Neural progenitor cell (in vitro differentiated cells): Measurements from ENCODE around the gene PARD3B. TPM values are rescaled to one million over a fixed set of nuclear protein-coding genes. Genes with fewer than 3 reads are reported as not detected.

ENCODE experiments used
- DNase-seq: peaks from one replicate; pipeline ENCODE4 v3.0.0-alpha.2; 2016; ENCODE audit warnings: low spot score
- H2AFZ ChIP-seq: fragments of 200-600 bp; sonication (generic); replicated peaks from 2 replicates; pipeline ENCODE4 v1.6.1; 2016; ENCODE audit warnings: antibody characterized with exemption
- H3F3A ChIP-seq: fragments of 200-600 bp; sonication (generic); 2 replicates; pipeline ENCODE4 v1.6.1; 2016; ENCODE audit warnings: antibody characterized with exemption, low read depth
- H3K27ac ChIP-seq: fragments of 200-600 bp; sonication (generic); 2 replicates; pipeline ENCODE4 v1.5.1; 2016; ENCODE audit warnings: mild to moderate bottlenecking
- H3K27me3 ChIP-seq: fragments of 200-600 bp; sonication (generic); 2 replicates; pipeline ENCODE4 v1.6.1; 2016; ENCODE audit warnings: mild to moderate bottlenecking, moderate library complexity
- H3K36me3 ChIP-seq: fragments of 200-600 bp; sonication (generic); 2 replicates; pipeline ENCODE4 v1.5.1; 2016
- H3K4me1 ChIP-seq: fragments of 200-600 bp; sonication (generic); 2 replicates; pipeline ENCODE4 v1.6.1; 2016; ENCODE audit warnings: mixed run types
- H3K4me2 ChIP-seq: fragments of 200-600 bp; sonication (generic); 2 replicates; pipeline ENCODE4 v1.6.1; 2016
- H3K4me3 ChIP-seq: fragments of 200-600 bp; sonication (generic); 2 replicates; pipeline ENCODE4 v1.5.1; 2016
- H3K79me2 ChIP-seq: fragments of 200-600 bp; sonication (generic); 2 replicates; pipeline ENCODE4 v1.6.1; 2016; ENCODE audit warnings: low read depth
- H3K9ac ChIP-seq: fragments of 200-600 bp; sonication (generic); 2 replicates; pipeline ENCODE4 v1.6.1; 2016
- H3K9me3 ChIP-seq: fragments of 200-600 bp; sonication (generic); 2 replicates; pipeline ENCODE4 v1.5.1; 2016; ENCODE audit warnings: low read depth
- H4K20me1 ChIP-seq: fragments of 200-600 bp; sonication (generic); 2 replicates; pipeline ENCODE4 v1.6.1; 2016; ENCODE audit warnings: low read depth
- H3K27ac Mint-ChIP-seq: 3 replicates; pipeline ENCODE4 v1.8.0; 2021; ENCODE audit warnings: mixed read lengths
- H3K27me3 Mint-ChIP-seq: 2 replicates; pipeline ENCODE4 v1.8.0; 2022; ENCODE audit warnings: low read depth, mild to moderate bottlenecking, inconsistent platforms, moderate library complexity, mixed read lengths; ENCODE audit not compliant: insufficient read depth
- H3K36me3 Mint-ChIP-seq: 3 replicates; pipeline ENCODE4 v1.8.0; 2021; ENCODE audit warnings: mixed read lengths
- H3K4me1 Mint-ChIP-seq: 3 replicates; pipeline ENCODE4 v1.8.0; 2021; ENCODE audit warnings: mixed read lengths
- H3K4me3 Mint-ChIP-seq: 3 replicates; pipeline ENCODE4 v1.8.0; 2021; ENCODE audit warnings: mild to moderate bottlenecking, moderate library complexity, mixed read lengths
- H3K9me3 Mint-ChIP-seq: 3 replicates; pipeline ENCODE4 v1.8.0; 2020; ENCODE audit warnings: mixed read lengths
- EZH2 ChIP-seq: fragments of 200-600 bp; sonication (generic); IDR thresholded peaks from 2 replicates; pipeline ENCODE4 v1.6.1; 2017; ENCODE audit warnings: antibody characterized with exemption, mild to moderate bottlenecking, moderate library complexity
- EZH2phosphoT487 ChIP-seq: fragments of 200-600 bp; sonication (generic); IDR thresholded peaks from 2 replicates; pipeline ENCODE4 v1.6.1; 2017; ENCODE audit warnings: antibody characterized with exemption
- total RNA-seq: library from RNA; depleted of rRNA; stranded (reverse); fragments of >200 nt; gene quantifications from 2 replicates; pipeline ENCODE4 v1.2.3, GENCODE V29; 2015; ENCODE audit warnings: low replicate concordance
- TF ChIP-seq, protein P1 (sequence below): fragments of 200-600 bp; sonication (generic); IDR thresholded peaks from 2 replicates; pipeline ENCODE4 v1.5.1; 2017; ENCODE audit warnings: antibody characterized with exemption, mild to moderate bottlenecking

PARD3B gene
- total RNA-seq, 1 donor from 2014 or later: 8.4 TPM

GRCh38 chr2:204920776-204921175 is 375.5 kb downstream of the PARD3B start:
- Histone ChIP-seq H3K27me3 (no peaks in the 10 kb centered on the region), H3K36me3 (no peaks in the 10 kb centered on the region), H3F3A (no peaks in the 10 kb centered on the region), H3K4me3 (no peak overlapping the region), H3K79me2 (no peaks in the 10 kb centered on the region), H4K20me1 (no peaks in the 10 kb centered on the region), H2AFZ (no peak overlapping the region), H3K9me3 (no peaks in the 10 kb centered on the region), H3K4me2 (no peak overlapping the region), H3K9ac (no peak overlapping the region), H3K27ac (no peak overlapping the region), H3K4me1 (no peaks in the 10 kb centered on the region)
- Mint-ChIP-seq H3K4me3 (no peak overlapping the region), H3K9me3 (no peaks in the 10 kb centered on the region), H3K27me3 (no peaks in the 10 kb centered on the region), H3K4me1 (no peaks in the 10 kb centered on the region), H3K27ac (no peak overlapping the region), H3K36me3 (no peaks in the 10 kb centered on the region)
- DNase-seq: no peak
- TF ChIP-seq EZH2phosphoT487: no peak

DNA sequence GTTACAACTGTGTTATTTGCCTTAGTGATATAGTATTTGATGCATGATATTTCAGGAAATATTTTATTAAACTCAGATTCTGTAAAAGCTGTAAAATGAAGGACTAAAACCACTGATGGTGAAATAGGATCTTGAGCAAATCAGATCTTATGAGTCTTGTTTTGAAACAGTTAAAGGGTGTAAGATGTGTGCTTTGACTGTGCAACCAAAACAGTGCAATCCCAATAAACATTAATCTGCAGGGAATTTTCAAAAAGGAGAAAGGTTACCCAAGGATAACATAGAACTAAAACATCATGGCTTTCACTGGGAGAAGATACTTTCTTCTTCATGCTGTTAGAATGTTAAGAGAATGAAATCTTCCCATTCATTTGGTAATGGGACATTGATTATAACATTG is 378.7 kb downstream of the PARD3B start:
- DNase-seq: no peak
- Histone ChIP-seq H3K4me2 (no peak overlapping the region), H3F3A (no peaks in the 10 kb centered on the region), H3K4me3 (no peak overlapping the region), H4K20me1 (no peaks in the 10 kb centered on the region), H3K4me1 (peaks cover 9% of the 10 kb centered on the region), H3K9me3 (no peaks in the 10 kb centered on the region), H2AFZ (no peak overlapping the region), H3K36me3 (no peaks in the 10 kb centered on the region), H3K9ac (no peak overlapping the region), H3K27me3 (no peaks in the 10 kb centered on the region), H3K79me2 (no peaks in the 10 kb centered on the region), H3K27ac (no peak overlapping the region)
- Mint-ChIP-seq H3K27ac (no peak overlapping the region), H3K27me3 (no peaks in the 10 kb centered on the region), H3K9me3 (no peaks in the 10 kb centered on the region), H3K36me3 (no peaks in the 10 kb centered on the region), H3K4me1 (no peaks in the 10 kb centered on the region), H3K4me3 (no peak overlapping the region)
- TF ChIP-seq EZH2 (no peak), EZH2phosphoT487 (no peak)
- TF ChIP-seq, protein P1, sequence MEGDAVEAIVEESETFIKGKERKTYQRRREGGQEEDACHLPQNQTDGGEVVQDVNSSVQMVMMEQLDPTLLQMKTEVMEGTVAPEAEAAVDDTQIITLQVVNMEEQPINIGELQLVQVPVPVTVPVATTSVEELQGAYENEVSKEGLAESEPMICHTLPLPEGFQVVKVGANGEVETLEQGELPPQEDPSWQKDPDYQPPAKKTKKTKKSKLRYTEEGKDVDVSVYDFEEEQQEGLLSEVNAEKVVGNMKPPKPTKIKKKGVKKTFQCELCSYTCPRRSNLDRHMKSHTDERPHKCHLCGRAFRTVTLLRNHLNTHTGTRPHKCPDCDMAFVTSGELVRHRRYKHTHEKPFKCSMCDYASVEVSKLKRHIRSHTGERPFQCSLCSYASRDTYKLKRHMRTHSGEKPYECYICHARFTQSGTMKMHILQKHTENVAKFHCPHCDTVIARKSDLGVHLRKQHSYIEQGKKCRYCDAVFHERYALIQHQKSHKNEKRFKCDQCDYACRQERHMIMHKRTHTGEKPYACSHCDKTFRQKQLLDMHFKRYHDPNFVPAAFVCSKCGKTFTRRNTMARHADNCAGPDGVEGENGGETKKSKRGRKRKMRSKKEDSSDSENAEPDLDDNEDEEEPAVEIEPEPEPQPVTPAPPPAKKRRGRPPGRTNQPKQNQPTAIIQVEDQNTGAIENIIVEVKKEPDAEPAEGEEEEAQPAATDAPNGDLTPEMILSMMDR: no peak

- Mint-ChIP-seq H3K4me1 (no peaks in the 10 kb centered on the region), H3K36me3 (no peaks in the 10 kb centered on the region), H3K27me3 (no peaks in the 10 kb centered on the region), H3K27ac (no peak overlapping the region), H3K9me3 (no peaks in the 10 kb centered on the region), H3K4me3 (no peak overlapping the region)
- TF ChIP-seq EZH2phosphoT487: no peak
- no peak for TF ChIP-seq EZH2
- TF ChIP-seq, protein P1: no peak
- Histone ChIP-seq H3K4me1 (peaks cover 9% of the 10 kb centered on the region), H3K9ac (no peak overlapping the region), H3F3A (no peaks in the 10 kb centered on the region), H2AFZ (no peak overlapping the region), H4K20me1 (no peaks in the 10 kb centered on the region), H3K4me3 (no peak overlapping the region), H3K27ac (no peak overlapping the region), H3K4me2 (no peak overlapping the region), H3K36me3 (no peaks in the 10 kb centered on the region), H3K27me3 (no peaks in the 10 kb centered on the region), H3K9me3 (no peaks in the 10 kb centered on the region), H3K79me2 (no peaks in the 10 kb centered on the region)
- no peak for DNase-seq
Measured at GRCh38 chr2:204931562-204931961, 386.3 kb downstream of the PARD3B start.

GRCh38 chr2:204933735-204934374 is 388.6 kb downstream of the PARD3B start:
- Histone ChIP-seq H3K4me2 (no peak overlapping the region), H4K20me1 (no peaks in the 10 kb centered on the region), H3K9me3 (no peaks in the 10 kb centered on the region), H3K9ac (no peak overlapping the region), H3K4me1 (no peaks in the 10 kb centered on the region), H3K27me3 (no peaks in the 10 kb centered on the region), H3K36me3 (no peaks in the 10 kb centered on the region), H2AFZ (no peak overlapping the region), H3K79me2 (no peaks in the 10 kb centered on the region), H3F3A (no peaks in the 10 kb centered on the region), H3K4me3 (no peak overlapping the region), H3K27ac (no peak overlapping the region)
- Mint-ChIP-seq H3K4me1 (no peaks in the 10 kb centered on the region), H3K27me3 (no peaks in the 10 kb centered on the region), H3K4me3 (no peak overlapping the region), H3K9me3 (no peaks in the 10 kb centered on the region), H3K27ac (no peak overlapping the region), H3K36me3 (no peaks in the 10 kb centered on the region)
- TF ChIP-seq, protein P1: no peak
- TF ChIP-seq EZH2 (no peak), EZH2phosphoT487 (no peak)
- no peak for DNase-seq
